AG09319 (cell line): ENCODE results near the gene SRRT.

Experiments used
- DNase-seq: peaks from one replicate; pipeline ENCODE4 v3.0.0-alpha.2; 2010; ENCODE audit warnings: low read depth; ENCODE audit errors: extremely low read depth
- TF ChIP-seq, protein P1 (sequence below): IDR thresholded peaks from 2 replicates; pipeline ENCODE4 v1.5.1; 2011; ENCODE audit warnings: low read depth, mild to moderate bottlenecking, inconsistent platforms, low read length, moderate library complexity

The SRRT gene

GRCh38 chr7:100874577-100875355 lies at the start of gene SRRT:
Gene SRRT, plus strand, starts transcription at chr7:100875103. Its CDS starts 488 bp downstream, at chr7:100875591.
- TF ChIP-seq, protein P1, sequence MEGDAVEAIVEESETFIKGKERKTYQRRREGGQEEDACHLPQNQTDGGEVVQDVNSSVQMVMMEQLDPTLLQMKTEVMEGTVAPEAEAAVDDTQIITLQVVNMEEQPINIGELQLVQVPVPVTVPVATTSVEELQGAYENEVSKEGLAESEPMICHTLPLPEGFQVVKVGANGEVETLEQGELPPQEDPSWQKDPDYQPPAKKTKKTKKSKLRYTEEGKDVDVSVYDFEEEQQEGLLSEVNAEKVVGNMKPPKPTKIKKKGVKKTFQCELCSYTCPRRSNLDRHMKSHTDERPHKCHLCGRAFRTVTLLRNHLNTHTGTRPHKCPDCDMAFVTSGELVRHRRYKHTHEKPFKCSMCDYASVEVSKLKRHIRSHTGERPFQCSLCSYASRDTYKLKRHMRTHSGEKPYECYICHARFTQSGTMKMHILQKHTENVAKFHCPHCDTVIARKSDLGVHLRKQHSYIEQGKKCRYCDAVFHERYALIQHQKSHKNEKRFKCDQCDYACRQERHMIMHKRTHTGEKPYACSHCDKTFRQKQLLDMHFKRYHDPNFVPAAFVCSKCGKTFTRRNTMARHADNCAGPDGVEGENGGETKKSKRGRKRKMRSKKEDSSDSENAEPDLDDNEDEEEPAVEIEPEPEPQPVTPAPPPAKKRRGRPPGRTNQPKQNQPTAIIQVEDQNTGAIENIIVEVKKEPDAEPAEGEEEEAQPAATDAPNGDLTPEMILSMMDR, result no peak

DNA sequence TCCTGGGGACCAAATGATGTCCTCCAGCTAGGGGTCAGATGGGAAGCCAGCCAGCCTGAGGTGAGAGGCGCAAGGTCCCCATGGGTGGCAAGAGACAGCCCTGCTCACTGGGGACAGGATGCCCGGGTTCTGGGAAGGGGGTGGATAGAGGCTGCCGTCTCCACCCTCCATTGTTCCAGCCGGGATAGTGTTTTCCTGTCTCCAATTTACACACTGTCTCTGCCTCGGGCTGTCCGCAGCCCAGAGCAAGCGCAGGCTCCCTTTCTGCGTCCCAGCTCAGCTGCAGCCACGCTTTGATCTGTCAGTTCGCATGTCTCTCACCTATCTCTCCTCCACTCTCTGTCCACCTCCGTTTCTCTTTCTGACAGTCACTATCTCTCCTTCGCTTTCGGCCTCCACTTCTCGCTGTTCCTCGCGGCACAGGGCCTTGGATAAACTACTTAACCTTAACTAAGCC lies 49.7 kb upstream of the SRRT start:
- DNase-seq, result no peak
- TF ChIP-seq, protein P1, result no peak

More at GRCh38 chr7:100874577-100875355, at the start of gene SRRT:
- peak; percentile 94 for DNase-seq

GRCh38 chr7:100825751-100826513 lies 49.0 kb upstream of the SRRT start:
- DNase-seq, result no peak
- TF ChIP-seq, protein P1, result peak; percentile 59

DNA sequence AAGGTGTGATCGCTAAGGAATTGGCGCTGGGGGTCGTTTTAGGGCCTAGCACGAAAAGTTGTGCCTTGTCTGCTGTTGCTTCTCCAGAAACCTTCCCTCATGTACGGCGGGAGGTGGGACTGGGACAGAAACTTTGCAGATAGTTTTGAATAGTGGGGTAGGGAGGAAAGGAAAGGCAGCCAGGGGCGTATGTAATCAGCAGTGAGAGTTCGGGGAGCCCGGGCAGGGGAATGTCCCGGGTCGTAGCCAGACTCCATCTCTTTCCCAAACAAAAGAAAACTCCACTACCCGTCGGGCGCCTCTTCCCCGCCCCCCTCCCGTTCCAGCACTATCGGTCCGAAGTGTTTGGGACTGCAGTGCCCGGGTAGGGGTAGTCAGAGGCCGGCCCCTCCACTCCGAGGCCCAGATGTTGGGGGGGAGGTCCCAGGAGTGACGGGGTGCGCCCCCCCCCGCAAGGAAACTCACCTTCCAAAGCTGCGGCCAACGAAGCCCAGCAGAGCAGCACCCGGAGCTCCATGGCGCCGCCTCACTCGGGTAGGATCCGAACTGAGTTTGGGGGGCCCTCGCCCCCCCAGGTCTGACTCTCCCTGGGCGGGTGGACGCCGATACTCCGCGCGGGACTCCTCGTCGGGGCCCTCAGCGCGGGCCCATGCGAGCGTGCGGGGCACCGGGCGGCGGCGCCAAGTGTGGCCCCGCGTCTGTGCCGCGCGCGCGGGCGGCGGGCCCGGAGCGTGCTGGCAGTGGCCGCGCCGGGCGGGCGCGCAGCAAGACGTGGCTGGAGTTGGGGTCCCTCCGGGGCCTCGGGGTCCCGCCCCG lies 48.2 kb upstream of the SRRT start:
- no peak for DNase-seq
- TF ChIP-seq, protein P1, result no peak; the same call in 1 of the 2 replicates

DNA sequence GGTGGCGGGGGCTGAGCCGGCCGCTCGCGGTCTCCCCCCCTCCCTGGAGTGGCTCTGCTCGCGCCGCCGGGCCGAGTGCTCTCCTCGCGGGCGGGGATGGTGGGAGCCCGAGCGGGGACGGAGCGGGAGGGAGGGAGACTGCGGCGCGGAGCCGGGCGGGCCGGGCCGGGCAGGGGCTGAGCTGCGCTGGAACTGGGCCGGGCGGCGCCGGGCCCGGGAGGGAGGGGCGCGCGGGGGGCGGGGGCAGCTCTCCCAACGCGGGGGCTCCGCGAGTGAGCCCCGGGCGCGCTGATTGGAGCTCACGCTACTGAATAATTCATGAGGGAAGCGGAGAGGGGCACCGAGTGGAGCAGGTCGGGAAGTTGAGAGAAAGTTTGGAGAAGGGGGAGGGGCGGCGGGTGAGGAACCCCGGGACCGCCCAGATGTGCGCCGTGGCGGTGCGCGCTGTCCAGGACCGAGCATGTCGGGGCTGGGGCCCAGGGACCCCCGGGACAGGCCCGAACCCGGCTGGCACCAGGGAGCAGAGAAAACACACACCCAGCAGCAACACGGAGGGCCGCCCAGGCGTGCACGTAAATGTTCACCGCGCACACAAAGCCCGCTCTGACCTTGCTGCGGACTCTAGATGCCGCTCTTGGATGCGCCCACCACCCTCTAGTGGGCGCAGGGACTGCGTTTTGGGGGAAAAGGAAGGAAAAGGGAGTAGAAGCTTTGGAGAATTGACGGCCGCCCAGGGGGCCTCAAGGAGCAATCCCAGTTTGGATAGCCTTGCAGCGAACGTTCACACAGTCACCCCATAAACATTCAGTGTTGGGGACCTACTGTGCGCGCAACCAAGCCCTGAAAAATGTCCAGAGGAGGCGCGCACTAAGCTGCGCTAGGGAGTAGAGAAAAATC lies 47.3 kb upstream of the SRRT start, which contains the start of gene EPHB4:
Gene EPHB4 (minus strand): TSS at position 194 of the 897 bp plus-strand sequence. CDS start 493 bp downstream, outside the sequence.
- TF ChIP-seq, protein P1, result peak; percentile 67
- peak; percentile 70 for DNase-seq

GRCh38 chr7:100829150-100829716 lies 45.7 kb upstream of the SRRT start:
- TF ChIP-seq, protein P1, result no peak
- DNase-seq, result no peak
